Suprapubic skin (tissue), 3 donors: Measurements from ENCODE around the gene KRTAP10-11.

Source experiments
- EP300 ChIP-seq: sonication (generic); formaldehyde crosslinking; IDR thresholded peaks from one replicate; pipeline ENCODE4 v1.6.1; 2017; ENCODE audit warnings: antibody characterized with exemption
- POLR2A ChIP-seq, 2 donors: fragments of 450-650 bp; IDR thresholded peaks; one replicate each; pipeline ENCODE4 v1.6.1; 2017; ENCODE audit warnings: antibody characterized with exemption in 2 of 2, mild to moderate bottlenecking in 2 of 2, moderate library complexity in 2 of 2
- TF ChIP-seq, protein P1 (sequence below), 2 donors: fragments of 200-600 bp in 1 of 2; fragments of 450-650 bp in 1 of 2; sonication (generic) in 1 of 2; IDR thresholded peaks; one replicate each; pipeline ENCODE4 v1.5.1; 2016 to 2019; ENCODE audit warnings: antibody characterized with exemption in 2 of 2, mild to moderate bottlenecking in 1 of 2, moderate library complexity in 1 of 2

DNA sequence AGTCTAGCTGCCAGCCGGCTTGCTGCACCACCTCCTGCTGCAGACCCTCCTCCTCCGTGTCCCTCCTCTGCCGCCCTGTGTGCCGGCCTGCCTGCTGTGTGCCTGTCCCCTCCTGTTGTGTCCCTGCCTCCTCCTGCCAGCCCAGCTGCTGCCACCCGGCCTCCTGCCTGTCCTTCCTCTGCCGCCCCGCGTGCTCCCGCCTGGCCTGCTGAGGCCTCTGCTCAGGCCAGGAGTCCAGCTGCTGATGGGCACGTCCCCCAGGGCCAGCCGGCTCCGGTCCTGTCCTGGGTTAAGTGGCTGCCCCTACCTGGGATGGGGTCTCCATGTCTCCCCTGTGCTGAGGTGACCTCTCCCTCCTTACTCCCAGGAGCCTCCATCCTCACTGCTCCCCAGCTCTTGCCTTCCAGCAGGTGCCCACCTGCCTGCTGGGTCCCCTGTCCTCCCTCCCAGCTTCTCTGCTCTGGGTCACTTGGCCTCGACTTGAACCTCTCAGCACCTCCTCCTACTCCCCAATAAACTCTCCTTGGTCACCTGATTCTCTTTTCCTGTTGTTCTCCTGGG is 33.5 kb upstream of the KRTAP10-11 start:
- TF ChIP-seq, protein P1, sequence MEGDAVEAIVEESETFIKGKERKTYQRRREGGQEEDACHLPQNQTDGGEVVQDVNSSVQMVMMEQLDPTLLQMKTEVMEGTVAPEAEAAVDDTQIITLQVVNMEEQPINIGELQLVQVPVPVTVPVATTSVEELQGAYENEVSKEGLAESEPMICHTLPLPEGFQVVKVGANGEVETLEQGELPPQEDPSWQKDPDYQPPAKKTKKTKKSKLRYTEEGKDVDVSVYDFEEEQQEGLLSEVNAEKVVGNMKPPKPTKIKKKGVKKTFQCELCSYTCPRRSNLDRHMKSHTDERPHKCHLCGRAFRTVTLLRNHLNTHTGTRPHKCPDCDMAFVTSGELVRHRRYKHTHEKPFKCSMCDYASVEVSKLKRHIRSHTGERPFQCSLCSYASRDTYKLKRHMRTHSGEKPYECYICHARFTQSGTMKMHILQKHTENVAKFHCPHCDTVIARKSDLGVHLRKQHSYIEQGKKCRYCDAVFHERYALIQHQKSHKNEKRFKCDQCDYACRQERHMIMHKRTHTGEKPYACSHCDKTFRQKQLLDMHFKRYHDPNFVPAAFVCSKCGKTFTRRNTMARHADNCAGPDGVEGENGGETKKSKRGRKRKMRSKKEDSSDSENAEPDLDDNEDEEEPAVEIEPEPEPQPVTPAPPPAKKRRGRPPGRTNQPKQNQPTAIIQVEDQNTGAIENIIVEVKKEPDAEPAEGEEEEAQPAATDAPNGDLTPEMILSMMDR (IDR thresholded peaks at IDR 0.05) = no peak
- TF ChIP-seq EP300 (no peak), POLR2A (IDR thresholded peaks at IDR 0.05) (no peak)
